Measurements from ENCODE around the gene KAZN.

- TF ChIP-seq CTCF (IDR thresholded peaks at IDR 0.05) (no peak), POLR2A (IDR thresholded peaks at IDR 0.05) (no peak)
Observed at GRCh38 chr1:15004396-15004795, 405.9 kb downstream of the KAZN start.

All from testis (tissue), 2 donors.